Measurements from ENCODE around the gene TBX6. TPM values are rescaled to one million over a fixed set of nuclear protein-coding genes. Genes with fewer than 3 reads are reported as not detected.

Gene TBX6
- total RNA-seq = under 1 TPM; 0.37 to 0.68 (median 0.42) TPM
- long read RNA-seq = 0 reads

- H3K4me1 ChIP-seq = peaks cover 0 to 34% (median 4%) of the 10 kb centered on the region in 4 donors
- H3K9me3 ChIP-seq = no peaks in the 10 kb centered on the region
- peaks cover 0 to 11% (median 0%) of the 10 kb centered on the region in 4 donors for H3K36me3 ChIP-seq
- H3K27me3 ChIP-seq = no peaks in the 10 kb centered on the region
- DNase-seq (peak; percentile 94 to 96 (median 95)), ATAC-seq (peak; percentile 87 to 92 (median 89))
- TF ChIP-seq CTCF (IDR thresholded peaks at IDR 0.05) (peak; percentile 78 to 92 (median 82)), POLR2A (IDR thresholded peaks at IDR 0.05) (no peak)
- peak within 1 kb of the TSS; percentile 51 to 68 (median 60) for H3K4me3 ChIP-seq
- 0% methylated on average over 32 of the region's 76 CpGs for WGBS (ENCODE audit: insufficient coverage, low coverage, low lambda C conversion rate, missing lambda C conversion rate)
- intact Hi-C loops (cut with DNase I) = no loop called here
- H3K27ac ChIP-seq = peak within 1 kb of the TSS; percentile 58 to 86 (median 76)
Measured at GRCh38 chr16:30091474-30092372, at the start of gene TBX6. TSS of gene TBX6 (minus strand) at chr16:30091924. CDS start at chr16:30091193, 731 bp downstream.

GRCh38 chr16:30139583-30140481 lies 48.1 kb upstream of the TBX6 start:
- no peaks in the 10 kb centered on the region for H3K4me1 ChIP-seq
- DNase-seq = no peak
- H3K27ac ChIP-seq = no peak overlapping the region
- TF ChIP-seq CTCF (IDR thresholded peaks at IDR 0.05) = no peak
- no peak for TF ChIP-seq POLR2A (IDR thresholded peaks at IDR 0.05)
- H3K27me3 ChIP-seq = no peaks in the 10 kb centered on the region
- intact Hi-C loops (cut with DNase I) = no loop called here
- H3K36me3 ChIP-seq = no peaks in the 10 kb centered on the region
- H3K9me3 ChIP-seq = no peaks in the 10 kb centered on the region
- no peak overlapping the region for H3K4me3 ChIP-seq
- 49% methylated on average over 11 of the region's 13 CpGs for WGBS (ENCODE audit: insufficient coverage, low coverage, low lambda C conversion rate, missing lambda C conversion rate)
- ATAC-seq = peak in 2 of 4 donors; percentile 33 to 36

GRCh38 chr16:30137897-30138296 lies 46.2 kb upstream of the TBX6 start:
- Histone ChIP-seq H3K36me3 (no peaks in the 10 kb centered on the region), H3K27me3 (no peaks in the 10 kb centered on the region)
- intact Hi-C loops (cut with DNase I) = no loop called here

More at GRCh38 chr16:30137897-30138296, 46.2 kb upstream of the TBX6 start:
- 27% methylated on average over 1 of the region's 8 CpGs for WGBS (ENCODE audit: insufficient coverage, low coverage, low lambda C conversion rate, missing lambda C conversion rate)
- Histone ChIP-seq H3K4me1 (no peaks in the 10 kb centered on the region), H3K4me3 (no peak overlapping the region), H3K27ac (no peak overlapping the region), H3K9me3 (no peaks in the 10 kb centered on the region)
- no peak for DNase-seq
- TF ChIP-seq POLR2A (IDR thresholded peaks at IDR 0.05) = no peak
- TF ChIP-seq CTCF (IDR thresholded peaks at IDR 0.05) = no peak
- ATAC-seq = no peak
